ENCODE results near the gene FKBP2. TPM values are rescaled to one million over a fixed set of nuclear protein-coding genes. Genes with fewer than 3 reads are reported as not detected.

The FKBP2 gene
- total RNA-seq, 1 experiment from 2014 or later, result 102 TPM

GRCh38 chr11:64284962-64285884 is 44.3 kb downstream of the FKBP2 start, which contains the start of gene GPR137:
Gene GPR137, plus strand, starts transcription at chr11:64285848. Its CDS starts 677 bp downstream, at chr11:64286525.
- peak; percentile 77 for DNase-seq (ENCODE audit: low read depth)

- peak; percentile 33 for DNase-seq (ENCODE audit: low read depth)
These were observed 45.2 kb downstream of the FKBP2 start for GRCh38 chr11:64285885-64286800.

GRCh38 chr11:64286801-64287159 is 45.9 kb downstream of the FKBP2 start:
- DNase-seq (ENCODE audit: low read depth), result no peak

- DNase-seq (ENCODE audit: low read depth), result no peak
These were observed 46.9 kb downstream of the FKBP2 start for GRCh38 chr11:64287676-64288352.

- DNase-seq (ENCODE audit: low read depth), result no peak
These were observed 47.5 kb downstream of the FKBP2 start for GRCh38 chr11:64288353-64288750.

- DNase-seq (ENCODE audit: low read depth), result no peak
These were observed 48.2 kb downstream of the FKBP2 start for GRCh38 chr11:64289002-64289564.

- DNase-seq (ENCODE audit: low read depth), result no peak
These were observed 49.7 kb downstream of the FKBP2 start for GRCh38 chr11:64290352-64291261.

GRCh38 chr11:64291262-64291751 is 50.4 kb downstream of the FKBP2 start, which contains the start of gene KCNK4:
Gene KCNK4, plus strand, starts transcription at chr11:64291302. Its CDS starts 1,717 bp downstream, at chr11:64293019.
- no peak for DNase-seq (ENCODE audit: low read depth)

GRCh38 chr11:64291752-64292459 is 51.0 kb downstream of the FKBP2 start:
- DNase-seq (ENCODE audit: low read depth), result no peak

- no peak for DNase-seq (ENCODE audit: low read depth)
These were observed 51.8 kb downstream of the FKBP2 start for GRCh38 chr11:64292460-64293254.

Other genes starting within 250 kb of the FKBP2 start
- not detected in 2 replicates for gene FLRT1, start 205.2 kb upstream of the FKBP2 start, total RNA-seq (2014; rRNA removed; shearing (Covaris generic))
- 19.4 and 47.1 TPM in 2 replicates for gene MACROD1, start 75.0 kb upstream of the FKBP2 start, total RNA-seq (2014; rRNA removed; shearing (Covaris generic))
- 283 and 358 TPM in 2 replicates for gene STIP1, start 54.9 kb upstream of the FKBP2 start, total RNA-seq (2014; rRNA removed; shearing (Covaris generic))
- 3.0 and 5.7 TPM in 2 replicates for gene FERMT3, start 34.4 kb upstream of the FKBP2 start, total RNA-seq (2014; rRNA removed; shearing (Covaris generic))
- gene TRPT1, start 14.9 kb upstream of the FKBP2 start, total RNA-seq (2014; rRNA removed; shearing (Covaris generic)), result 19.8 and 19.9 TPM in 2 replicates
- 43.1 and 51.3 TPM in 2 replicates for gene NUDT22, start 14.8 kb upstream of the FKBP2 start, total RNA-seq (2014; rRNA removed; shearing (Covaris generic))
- gene DNAJC4, start 10.5 kb upstream of the FKBP2 start, total RNA-seq (2014; rRNA removed; shearing (Covaris generic)), result 1.7 and 2.7 TPM in 2 replicates
- gene VEGFB, start 6.5 kb upstream of the FKBP2 start, total RNA-seq (2014; rRNA removed; shearing (Covaris generic)), result 6.7 and 8.9 TPM in 2 replicates
- 414 and 421 TPM in 2 replicates for gene PPP1R14B, start 5.8 kb downstream of the FKBP2 start, total RNA-seq (2014; rRNA removed; shearing (Covaris generic))
- 11.5 and 13.2 TPM in 2 replicates for gene PLCB3, start 10.4 kb downstream of the FKBP2 start, total RNA-seq (2014; rRNA removed; shearing (Covaris generic))
- gene BAD, start 43.6 kb downstream of the FKBP2 start, total RNA-seq (2014; rRNA removed; shearing (Covaris generic)), result 63.5 and 65.9 TPM in 2 replicates
- gene GPR137, start 44.8 kb downstream of the FKBP2 start, total RNA-seq (2014; rRNA removed; shearing (Covaris generic)), result 14.3 and 24.6 TPM in 2 replicates
- 0.23 TPM in 1 of 2 replicates, not detected in the other for gene KCNK4, start 50.2 kb downstream of the FKBP2 start, total RNA-seq (2014; rRNA removed; shearing (Covaris generic))
- 0.23 and 6.0 TPM in 2 replicates for gene CATSPERZ, start 59.3 kb downstream of the FKBP2 start, total RNA-seq (2014; rRNA removed; shearing (Covaris generic))
- 35.0 and 37.5 TPM in 2 replicates for gene ESRRA, start 64.4 kb downstream of the FKBP2 start, total RNA-seq (2014; rRNA removed; shearing (Covaris generic))
- 565 and 690 TPM in 2 replicates for gene TRMT112, start 76.5 kb downstream of the FKBP2 start, total RNA-seq (2014; rRNA removed; shearing (Covaris generic))
- gene PRDX5, start 77.0 kb downstream of the FKBP2 start, total RNA-seq (2014; rRNA removed; shearing (Covaris generic)), result 213 and 229 TPM in 2 replicates
- gene CCDC88B, start 99.1 kb downstream of the FKBP2 start, total RNA-seq (2014; rRNA removed; shearing (Covaris generic)), result 1.7 and 2.1 TPM in 2 replicates
- 28.7 and 38.6 TPM in 2 replicates for gene RPS6KA4, start 118.1 kb downstream of the FKBP2 start, total RNA-seq (2014; rRNA removed; shearing (Covaris generic))